ENCODE data around the gene EEF1AKMT1.

GRCh38 chr13:20709369-20709768 is 64.4 kb downstream of the EEF1AKMT1 start:
- TF ChIP-seq POLR2A (IDR thresholded peaks at IDR 0.05), result no peak
- no peak for TF ChIP-seq CTCF (IDR thresholded peaks at IDR 0.05)
- TF ChIP-seq EP300 (IDR thresholded peaks at IDR 0.05), result no peak

All from suprapubic skin (tissue), 3 donors.